ENCODE results near the gene UGT1A4. TPM values are rescaled to one million over a fixed set of nuclear protein-coding genes. Genes with fewer than 3 reads are reported as not detected.

Gene UGT1A4
- total and polyA plus RNA-seq, 8 donors, result 0.19 TPM; not detected in 7

- Histone ChIP-seq H3K9me3 (no peaks in the 10 kb centered on the region), H3K4me1 (no peaks in the 10 kb centered on the region), H3K27ac (no peak overlapping the region), H3K36me3 (no peaks in the 10 kb centered on the region), H3K27me3 (no peaks in the 10 kb centered on the region), H3K4me3 (no peak overlapping the region)
- WGBS, 2 donors, result 75 to 91% methylated on average over 7 of the region's 7 CpGs
- ATAC-seq (no peak), FAIRE-seq (no peak), DNase-seq (no peak)
- no peak for TF ChIP-seq CTCF (IDR thresholded peaks at IDR 0.05)
- intact Hi-C loops (cut with DNase I), result no loop called here
Measured at GRCh38 chr2:233792720-233793119, 74.2 kb downstream of the UGT1A4 start.

GRCh38 chr2:233793465-233794127 is 75.1 kb downstream of the UGT1A4 start:
- FAIRE-seq, result no peak
- intact Hi-C loops (cut with DNase I), result no loop called here
- Histone ChIP-seq H3K27ac (no peak overlapping the region), H3K9me3 (no peaks in the 10 kb centered on the region), H3K36me3 (no peaks in the 10 kb centered on the region), H3K4me3 (no peak overlapping the region), H3K4me1 (no peaks in the 10 kb centered on the region), H3K27me3 (no peaks in the 10 kb centered on the region)
- no peak for ATAC-seq
- TF ChIP-seq CTCF (IDR thresholded peaks at IDR 0.05), result no peak
- 72 to 79% methylated on average over 18 of the region's 18 CpGs for WGBS, 2 donors
- peak in 1 of 6 donors; percentile 24 for DNase-seq

GRCh38 chr2:233794128-233794658 is 75.7 kb downstream of the UGT1A4 start:
- FAIRE-seq (no peak), DNase-seq (peak in 1 of 6 donors; percentile 21), ATAC-seq (no peak)
- Histone ChIP-seq H3K27me3 (no peaks in the 10 kb centered on the region), H3K27ac (no peak overlapping the region), H3K9me3 (no peaks in the 10 kb centered on the region), H3K36me3 (no peaks in the 10 kb centered on the region), H3K4me3 (no peak overlapping the region), H3K4me1 (no peaks in the 10 kb centered on the region)
- 59 to 66% methylated on average over 17 of the region's 17 CpGs for WGBS, 2 donors
- intact Hi-C loops (cut with DNase I), result no loop called here
- TF ChIP-seq CTCF (IDR thresholded peaks at IDR 0.05), result no peak

- intact Hi-C loops (cut with DNase I), result no loop called here
- H3K4me1 ChIP-seq, result no peaks in the 10 kb centered on the region
- no peak overlapping the region for H3K4me3 ChIP-seq
- no peak for TF ChIP-seq CTCF (IDR thresholded peaks at IDR 0.05)
- ATAC-seq (no peak), FAIRE-seq (no peak), DNase-seq (peak in 1 of 6 donors; percentile 37)
- H3K27me3 ChIP-seq, result no peaks in the 10 kb centered on the region
- no peaks in the 10 kb centered on the region for H3K9me3 ChIP-seq
- H3K27ac ChIP-seq, result no peak overlapping the region
- 89 to 90% methylated on average over 13 of the region's 13 CpGs for WGBS, 2 donors
- H3K36me3 ChIP-seq, result no peaks in the 10 kb centered on the region
Measured at GRCh38 chr2:233795735-233796171, 77.2 kb downstream of the UGT1A4 start.

GRCh38 chr2:233796254-233796653 is 77.7 kb downstream of the UGT1A4 start:
- TF ChIP-seq CTCF (IDR thresholded peaks at IDR 0.05), result no peak
- FAIRE-seq, result no peak
- Histone ChIP-seq H3K36me3 (no peaks in the 10 kb centered on the region), H3K4me3 (no peak overlapping the region), H3K27ac (no peak overlapping the region), H3K4me1 (no peaks in the 10 kb centered on the region), H3K27me3 (no peaks in the 10 kb centered on the region), H3K9me3 (no peaks in the 10 kb centered on the region)
- no peak for DNase-seq
- intact Hi-C loops (cut with DNase I), result no loop called here
- no peak for ATAC-seq
- WGBS, 2 donors, result 84 to 95% methylated on average over 9 of the region's 9 CpGs
